Measurements from ENCODE around the gene ANKRD26.

ANKRD26 gene

DNA sequence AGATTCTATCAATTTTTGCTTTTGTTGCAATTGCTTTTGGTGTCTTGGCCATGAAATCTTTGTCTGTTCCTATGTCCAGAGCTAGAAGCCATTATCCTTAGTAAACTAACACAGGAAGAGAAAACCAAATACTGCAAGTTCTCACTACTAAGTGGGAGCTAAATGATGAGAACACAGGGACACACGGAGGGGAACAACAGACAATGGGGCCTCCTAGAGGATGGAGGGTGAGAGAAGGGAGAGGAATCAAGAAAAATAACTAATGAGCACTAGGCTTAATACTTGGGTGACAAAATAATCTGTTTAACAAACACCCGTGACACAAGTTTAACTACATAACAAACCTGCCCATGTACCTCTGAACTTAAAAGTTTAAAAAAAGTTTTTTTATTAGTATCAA, 78.2 kb downstream of the ANKRD26 start:
- Histone ChIP-seq H3K27ac (ENCODE audit: low read depth, low read length) (no peak overlapping the region), H3K4me3 (ENCODE audit: low read depth, low read length) (no peak overlapping the region), H3K79me2 (ENCODE audit: control insufficient read depth, insufficient read depth, low read length, unreplicated experiment) (no peaks in the 10 kb centered on the region), H3K4me1 (ENCODE audit: control insufficient read depth, insufficient read depth, low read length, unreplicated experiment) (no peaks in the 10 kb centered on the region), H2AFZ (ENCODE audit: low read length, unreplicated experiment) (no peak overlapping the region), H3K36me3 (ENCODE audit: insufficient read depth, low read length) (peaks cover 20% of the 10 kb centered on the region), H3K27me3 (ENCODE audit: insufficient read depth, low read length) (no peaks in the 10 kb centered on the region)

- H3K27ac ChIP-seq (ENCODE audit: low read depth, low read length): no peak overlapping the region
- H3K27me3 ChIP-seq (ENCODE audit: insufficient read depth, low read length): no peaks in the 10 kb centered on the region
Observed at GRCh38 chr10:27020243-27020642, 80.1 kb downstream of the ANKRD26 start.

GRCh38 chr10:27019827-27020226, 80.5 kb downstream of the ANKRD26 start:
- H3K36me3 ChIP-seq (ENCODE audit: insufficient read depth, low read length): peaks cover 20% of the 10 kb centered on the region
- no peak overlapping the region for H3K4me3 ChIP-seq (ENCODE audit: low read depth, low read length)
- no peaks in the 10 kb centered on the region for H3K27me3 ChIP-seq (ENCODE audit: insufficient read depth, low read length)
- no peak overlapping the region for H3K27ac ChIP-seq (ENCODE audit: low read depth, low read length)
- H3K79me2 ChIP-seq (ENCODE audit: control insufficient read depth, insufficient read depth, low read length, unreplicated experiment): no peaks in the 10 kb centered on the region
- no peak overlapping the region for H2AFZ ChIP-seq (ENCODE audit: low read length, unreplicated experiment)
- no peaks in the 10 kb centered on the region for H3K4me1 ChIP-seq (ENCODE audit: control insufficient read depth, insufficient read depth, low read length, unreplicated experiment)

More at GRCh38 chr10:27020243-27020642, 80.1 kb downstream of the ANKRD26 start:
- no peak overlapping the region for H2AFZ ChIP-seq (ENCODE audit: low read length, unreplicated experiment)
- H3K79me2 ChIP-seq (ENCODE audit: control insufficient read depth, insufficient read depth, low read length, unreplicated experiment): no peaks in the 10 kb centered on the region
- H3K4me3 ChIP-seq (ENCODE audit: low read depth, low read length): no peak overlapping the region
- peaks cover 20% of the 10 kb centered on the region for H3K36me3 ChIP-seq (ENCODE audit: insufficient read depth, low read length)
- H3K4me1 ChIP-seq (ENCODE audit: control insufficient read depth, insufficient read depth, low read length, unreplicated experiment): no peaks in the 10 kb centered on the region

DNA sequence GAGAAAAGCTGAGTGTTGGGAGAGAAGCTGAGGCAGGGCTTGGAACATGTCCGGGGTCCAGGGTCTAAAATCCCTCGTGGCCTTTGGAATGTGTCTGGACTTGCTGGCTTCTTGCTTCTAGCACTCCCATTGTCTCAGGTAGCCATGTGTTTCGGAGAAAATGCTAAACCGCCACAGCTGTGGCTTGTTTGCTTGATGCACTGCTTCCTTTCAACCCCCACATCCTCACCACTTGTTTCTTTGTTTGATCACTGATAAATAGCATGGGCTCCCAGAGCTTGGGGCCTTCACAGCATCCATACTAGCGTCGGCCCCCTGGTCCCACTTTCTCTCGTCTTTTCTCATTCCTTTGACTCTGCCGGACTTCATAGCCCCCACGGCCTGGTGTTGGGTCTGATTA, 102.7 kb downstream of the ANKRD26 start:
- Histone ChIP-seq H3K79me2 (ENCODE audit: control insufficient read depth, insufficient read depth, low read length, unreplicated experiment) (no peaks in the 10 kb centered on the region), H3K27me3 (ENCODE audit: insufficient read depth, low read length) (no peaks in the 10 kb centered on the region), H2AFZ (ENCODE audit: low read length, unreplicated experiment) (no peak overlapping the region), H3K4me1 (ENCODE audit: control insufficient read depth, insufficient read depth, low read length, unreplicated experiment) (no peaks in the 10 kb centered on the region), H3K36me3 (ENCODE audit: insufficient read depth, low read length) (peaks cover 10% of the 10 kb centered on the region; the same call in 1 of the 2 replicates), H3K27ac (ENCODE audit: low read depth, low read length) (no peak overlapping the region), H3K4me3 (ENCODE audit: low read depth, low read length) (no peak overlapping the region)

DNA sequence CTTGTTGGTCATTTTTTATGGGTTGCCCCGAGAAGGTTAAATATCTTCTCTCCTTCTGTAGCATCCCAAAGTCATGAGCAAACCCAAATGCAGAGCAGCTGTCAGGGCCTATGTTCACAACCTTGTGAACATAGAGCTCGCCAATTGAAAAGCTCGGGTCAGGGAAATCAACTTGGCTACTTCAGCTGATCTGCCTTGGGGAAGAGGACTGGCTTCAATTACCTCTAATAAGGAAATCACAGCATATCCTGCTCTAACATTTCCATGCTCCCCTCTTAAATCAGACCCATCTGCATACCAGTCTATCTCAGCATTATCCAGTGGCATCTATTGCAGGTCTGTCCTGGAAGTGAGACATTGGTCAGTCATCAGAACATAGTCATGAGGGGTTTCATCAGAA, 105.6 kb downstream of the ANKRD26 start:
- Histone ChIP-seq H3K4me1 (ENCODE audit: control insufficient read depth, insufficient read depth, low read length, unreplicated experiment) (no peaks in the 10 kb centered on the region), H3K79me2 (ENCODE audit: control insufficient read depth, insufficient read depth, low read length, unreplicated experiment) (no peaks in the 10 kb centered on the region), H3K4me3 (ENCODE audit: low read depth, low read length) (no peak overlapping the region), H3K27me3 (ENCODE audit: insufficient read depth, low read length) (no peaks in the 10 kb centered on the region), H3K36me3 (ENCODE audit: insufficient read depth, low read length) (no peaks in the 10 kb centered on the region), H2AFZ (ENCODE audit: low read length, unreplicated experiment) (no peak overlapping the region), H3K27ac (ENCODE audit: low read depth, low read length) (no peak overlapping the region)

GRCh38 chr10:26987851-26988250, 112.4 kb downstream of the ANKRD26 start:
- H2AFZ ChIP-seq (ENCODE audit: low read length, unreplicated experiment): no peak overlapping the region
- H3K79me2 ChIP-seq (ENCODE audit: control insufficient read depth, insufficient read depth, low read length, unreplicated experiment): no peaks in the 10 kb centered on the region
- H3K4me3 ChIP-seq (ENCODE audit: low read depth, low read length): no peak overlapping the region
- H3K27ac ChIP-seq (ENCODE audit: low read depth, low read length): no peak overlapping the region
- H3K4me1 ChIP-seq (ENCODE audit: control insufficient read depth, insufficient read depth, low read length, unreplicated experiment): no peaks in the 10 kb centered on the region
- H3K36me3 ChIP-seq (ENCODE audit: insufficient read depth, low read length): no peaks in the 10 kb centered on the region
- no peaks in the 10 kb centered on the region for H3K27me3 ChIP-seq (ENCODE audit: insufficient read depth, low read length)

DNA sequence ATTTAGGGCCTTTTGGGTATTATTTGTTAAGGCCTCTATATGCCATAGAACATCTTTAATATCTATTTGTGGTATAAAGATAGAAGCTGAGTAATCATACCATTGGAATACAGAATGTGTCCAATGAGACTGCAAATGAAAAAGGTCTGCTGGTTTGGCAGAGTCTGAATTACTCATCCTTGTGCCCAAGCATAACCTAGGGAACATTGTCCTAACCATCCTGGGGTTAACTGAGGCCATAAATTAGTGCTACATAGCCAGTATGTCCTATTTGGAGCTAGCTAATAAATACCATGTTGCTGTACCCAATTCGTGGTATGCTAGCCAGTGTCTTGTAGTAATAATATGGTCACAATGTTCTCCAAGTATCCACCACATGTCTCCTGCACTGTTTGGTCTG, 117.1 kb downstream of the ANKRD26 start:
- H3K4me3 ChIP-seq (ENCODE audit: low read depth, low read length): no peak overlapping the region
- no peaks in the 10 kb centered on the region for H3K27me3 ChIP-seq (ENCODE audit: insufficient read depth, low read length)
- no peaks in the 10 kb centered on the region for H3K4me1 ChIP-seq (ENCODE audit: control insufficient read depth, insufficient read depth, low read length, unreplicated experiment)
- H3K36me3 ChIP-seq (ENCODE audit: insufficient read depth, low read length): no peaks in the 10 kb centered on the region
- H2AFZ ChIP-seq (ENCODE audit: low read length, unreplicated experiment): no peak overlapping the region
- H3K79me2 ChIP-seq (ENCODE audit: control insufficient read depth, insufficient read depth, low read length, unreplicated experiment): no peaks in the 10 kb centered on the region
- H3K27ac ChIP-seq (ENCODE audit: low read depth, low read length): no peak overlapping the region

GRCh38 chr10:26982058-26982457, 118.2 kb downstream of the ANKRD26 start:
- H2AFZ ChIP-seq (ENCODE audit: low read length, unreplicated experiment): no peak overlapping the region
- H3K79me2 ChIP-seq (ENCODE audit: control insufficient read depth, insufficient read depth, low read length, unreplicated experiment): no peaks in the 10 kb centered on the region
- H3K27ac ChIP-seq (ENCODE audit: low read depth, low read length): no peak overlapping the region
- H3K4me3 ChIP-seq (ENCODE audit: low read depth, low read length): no peak overlapping the region
- H3K36me3 ChIP-seq (ENCODE audit: insufficient read depth, low read length): no peaks in the 10 kb centered on the region
- H3K4me1 ChIP-seq (ENCODE audit: control insufficient read depth, insufficient read depth, low read length, unreplicated experiment): no peaks in the 10 kb centered on the region
- H3K27me3 ChIP-seq (ENCODE audit: insufficient read depth, low read length): no peaks in the 10 kb centered on the region

DNA sequence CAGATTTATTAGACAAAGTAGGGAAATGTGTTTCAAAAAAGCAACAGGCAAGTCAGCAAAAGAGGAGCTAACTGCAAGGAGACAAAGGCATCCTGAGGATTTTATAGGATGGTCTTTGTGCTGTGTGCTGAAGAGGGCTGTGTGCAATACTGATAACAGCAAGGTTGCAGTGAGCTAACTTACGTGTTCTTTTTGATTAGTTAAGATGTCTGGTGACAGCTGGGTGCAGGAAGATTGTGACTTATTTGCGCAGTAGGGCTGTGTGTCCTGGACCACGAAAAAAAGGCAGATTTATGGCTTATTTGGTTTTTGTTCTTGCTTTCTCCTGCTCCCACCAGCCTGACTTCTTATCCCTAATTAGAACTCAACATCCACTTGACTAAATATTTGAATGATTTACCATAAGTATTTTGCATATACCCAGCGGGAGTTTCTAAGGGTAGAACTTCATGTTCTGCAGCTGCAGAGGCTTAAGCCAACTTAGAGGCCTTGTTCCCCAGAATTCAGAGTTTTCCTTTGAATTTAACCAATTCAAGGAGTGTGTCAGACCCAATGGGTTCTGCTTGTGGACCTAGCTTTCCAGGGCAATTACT, 119.0 kb downstream of the ANKRD26 start:
- Histone ChIP-seq H2AFZ (ENCODE audit: low read length, unreplicated experiment) (no peak overlapping the region), H3K36me3 (ENCODE audit: insufficient read depth, low read length) (no peaks in the 10 kb centered on the region), H3K4me1 (ENCODE audit: control insufficient read depth, insufficient read depth, low read length, unreplicated experiment) (no peaks in the 10 kb centered on the region), H3K4me3 (ENCODE audit: low read depth, low read length) (no peak overlapping the region), H3K79me2 (ENCODE audit: control insufficient read depth, insufficient read depth, low read length, unreplicated experiment) (no peaks in the 10 kb centered on the region), H3K27ac (ENCODE audit: low read depth, low read length) (no peak overlapping the region), H3K27me3 (ENCODE audit: insufficient read depth, low read length) (no peaks in the 10 kb centered on the region)

GRCh38 chr10:26978519-26978918, 121.8 kb downstream of the ANKRD26 start:
- Histone ChIP-seq H3K27ac (ENCODE audit: low read depth, low read length) (no peak overlapping the region), H3K36me3 (ENCODE audit: insufficient read depth, low read length) (no peaks in the 10 kb centered on the region), H3K4me1 (ENCODE audit: control insufficient read depth, insufficient read depth, low read length, unreplicated experiment) (no peaks in the 10 kb centered on the region), H3K4me3 (ENCODE audit: low read depth, low read length) (no peak overlapping the region), H2AFZ (ENCODE audit: low read length, unreplicated experiment) (no peak overlapping the region), H3K27me3 (ENCODE audit: insufficient read depth, low read length) (no peaks in the 10 kb centered on the region), H3K79me2 (ENCODE audit: control insufficient read depth, insufficient read depth, low read length, unreplicated experiment) (no peaks in the 10 kb centered on the region)

DNA sequence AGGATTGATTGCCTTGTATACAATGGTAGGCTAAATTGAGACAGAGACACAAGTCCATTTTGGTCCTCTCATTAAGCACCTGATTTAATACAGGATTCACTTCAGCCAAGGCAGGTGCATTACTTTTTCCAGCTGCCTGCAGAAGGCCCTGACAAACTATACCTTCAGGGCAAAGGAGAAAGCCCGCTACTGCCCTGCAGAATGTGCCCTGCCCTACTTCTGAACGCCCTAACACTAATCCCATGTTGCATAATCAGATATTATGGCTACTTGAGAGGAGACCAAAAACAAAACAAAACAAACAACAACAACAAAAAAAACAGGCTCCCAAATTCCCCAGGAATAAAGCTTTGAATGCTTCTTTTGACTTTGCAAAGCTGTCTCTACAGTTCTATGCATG, 122.7 kb downstream of the ANKRD26 start:
- H3K4me3 ChIP-seq (ENCODE audit: low read depth, low read length): no peak overlapping the region
- H3K79me2 ChIP-seq (ENCODE audit: control insufficient read depth, insufficient read depth, low read length, unreplicated experiment): no peaks in the 10 kb centered on the region
- H3K27ac ChIP-seq (ENCODE audit: low read depth, low read length): no peak overlapping the region
- H2AFZ ChIP-seq (ENCODE audit: low read length, unreplicated experiment): no peak overlapping the region
- no peaks in the 10 kb centered on the region for H3K36me3 ChIP-seq (ENCODE audit: insufficient read depth, low read length)
- H3K27me3 ChIP-seq (ENCODE audit: insufficient read depth, low read length): no peaks in the 10 kb centered on the region
- H3K4me1 ChIP-seq (ENCODE audit: control insufficient read depth, insufficient read depth, low read length, unreplicated experiment): no peaks in the 10 kb centered on the region
